ENCODE measurements around the gene TIGAR. TPM values are rescaled to one million over a fixed set of nuclear protein-coding genes. Genes with fewer than 3 reads are reported as not detected.

TIGAR gene
- total RNA-seq, 1 donor from 2014 or later, result 2.2 TPM

DNA sequence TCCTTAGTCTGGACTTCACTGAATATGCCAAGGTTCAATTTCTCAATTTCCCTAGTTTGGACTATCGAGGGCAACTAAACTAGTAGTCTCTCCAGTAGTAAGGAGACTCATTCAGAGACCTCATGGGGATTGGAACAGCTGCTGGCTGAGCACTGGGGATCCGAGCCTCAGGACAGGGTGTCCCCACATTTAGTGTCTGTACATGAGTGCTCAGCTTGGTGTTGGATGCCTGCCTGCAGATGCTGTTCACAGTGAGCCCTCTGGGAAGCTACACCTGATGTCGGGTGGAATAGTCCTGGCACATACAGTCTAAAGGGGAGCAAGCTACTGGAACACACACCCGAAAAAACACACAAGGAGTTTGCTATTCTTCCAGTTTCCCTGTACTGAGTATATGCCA, 59.3 kb downstream of the TIGAR start:
- no peak for DNase-seq

DNA sequence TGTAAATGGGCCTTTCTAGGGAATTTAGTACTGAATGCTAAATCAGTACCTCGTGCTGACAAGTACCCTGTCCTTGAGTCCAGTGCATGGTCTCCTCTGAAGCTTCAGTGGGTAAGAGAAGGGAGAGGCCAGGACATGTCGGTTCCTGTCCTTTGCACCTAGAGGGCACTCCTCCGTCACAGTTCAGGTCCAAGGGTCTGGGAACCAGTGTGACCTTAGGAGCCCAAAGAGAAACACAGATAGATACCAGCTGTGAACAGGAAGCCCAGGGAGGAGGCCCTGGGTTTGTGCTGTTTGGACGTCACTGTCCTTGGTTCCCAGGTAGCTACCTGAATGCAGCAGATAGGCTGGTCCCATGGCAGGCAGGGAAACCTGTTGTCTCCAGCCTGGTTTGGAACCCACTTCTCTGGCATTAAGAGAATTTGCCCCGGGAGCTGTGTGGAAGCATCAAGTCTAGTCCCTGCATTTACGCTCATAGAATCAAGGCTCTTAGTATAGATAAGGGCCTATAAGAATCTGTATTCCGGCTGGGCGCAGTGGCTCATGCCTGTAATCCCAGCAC, 62.4 kb downstream of the TIGAR start:
- no peak for DNase-seq

- DNase-seq, result no peak
Observed at GRCh38 chr12:4386801-4387200, 65.8 kb downstream of the TIGAR start.

- no peak for DNase-seq
Observed at GRCh38 chr12:4387607-4388006, 66.6 kb downstream of the TIGAR start.

GRCh38 chr12:4388032-4388431, 67.0 kb downstream of the TIGAR start:
- no peak for DNase-seq

- DNase-seq, result no peak
Observed at GRCh38 chr12:4388662-4389061, 67.6 kb downstream of the TIGAR start.

- no peak for DNase-seq
Observed at GRCh38 chr12:4392223-4392742, 71.3 kb downstream of the TIGAR start.

- DNase-seq, result no peak
Observed at GRCh38 chr12:4393211-4393610, 72.2 kb downstream of the TIGAR start.

- no peak for DNase-seq
Observed at GRCh38 chr12:4395818-4396217, 74.8 kb downstream of the TIGAR start.

GRCh38 chr12:4401117-4401516, 80.1 kb downstream of the TIGAR start:
- no peak for DNase-seq

DNA sequence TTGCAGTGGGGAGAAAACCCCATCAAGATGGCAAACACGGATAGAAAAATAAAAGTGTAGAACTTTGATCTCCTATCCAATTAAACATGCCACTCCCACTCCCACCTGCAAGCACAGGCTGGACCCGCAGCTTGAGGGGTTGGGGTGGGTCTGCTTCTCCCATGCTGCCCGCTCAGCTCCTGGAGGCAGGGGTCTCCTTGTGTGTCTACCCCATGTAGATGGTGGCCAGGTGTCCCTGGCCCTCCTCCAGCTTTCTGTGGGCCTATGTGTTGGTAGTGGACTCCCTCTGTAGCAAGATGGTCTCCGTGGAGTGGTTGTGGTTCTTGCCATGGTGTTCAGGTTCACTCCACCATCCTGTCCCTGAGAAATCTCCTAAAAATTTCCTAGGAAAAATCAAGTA, 82.0 kb downstream of the TIGAR start:
- no peak for DNase-seq

Other genes starting within 250 kb of the TIGAR start
- 115 TPM for gene CCND2, start 47.5 kb upstream of the TIGAR start, total RNA-seq
- gene FGF23, start 58.5 kb downstream of the TIGAR start, total RNA-seq, result not detected
- gene FGF6, start 124.6 kb downstream of the TIGAR start, total RNA-seq, result 4.0 TPM
- 8.6 TPM for gene RAD51AP1, start 217.7 kb downstream of the TIGAR start, total RNA-seq
- gene DYRK4, start 241.0 kb downstream of the TIGAR start, total RNA-seq, result 26.3 TPM

Data from skin of body (tissue), 2 donors.